Measurements from ENCODE around the gene WDR59.
"Not testable (repeated sequence)": the region's sequence is repeated elsewhere in the genome, so short reads cannot be mapped to it uniquely, and the experiment has no call there.

GRCh38 chr16:75016451-75017081, 31.6 kb upstream of the WDR59 start:
- not testable (repeated sequence) for TF ChIP-seq CTCF (conservative IDR thresholded peaks at IDR 0.05; ENCODE audit: low read depth, low read length); FOS (IDR thresholded peaks at IDR 0.05; ENCODE audit: low read depth, low read length); USF2 (IDR thresholded peaks at IDR 0.05; ENCODE audit: low read depth, low read length); POLR2A (IDR thresholded peaks at IDR 0.05; ENCODE audit: low read depth, low read length); BHLHE40 (IDR thresholded peaks at IDR 0.05; ENCODE audit: low read depth, low read length); MAZ (IDR thresholded peaks at IDR 0.05; ENCODE audit: borderline replicate concordance, low read depth, low read length); MXI1 (IDR thresholded peaks at IDR 0.05; ENCODE audit: borderline replicate concordance, low read depth, low read length); MAFK (IDR thresholded peaks at IDR 0.05; ENCODE audit: low read depth, low read length); CEBPB (IDR thresholded peaks at IDR 0.05; ENCODE audit: low read depth, low read length); RCOR1 (IDR thresholded peaks at IDR 0.05; ENCODE audit: insufficient replicate concordance, low read length)

All from IMR-90 (cell line).